T-cell (primary cell): ENCODE results near the gene CLN3. TPM values are rescaled to one million over a fixed set of nuclear protein-coding genes. Genes with fewer than 3 reads are reported as not detected.

Experiments used
- ATAC-seq, 4 experiments: fragments of 200-7000 bp in 3 of 4; fragments of 150-1000 bp in 1 of 4; cut with Tn5 transposase; replicated peaks in 1 of 4; 1 replicate in 3 of 4; 2 replicates in 1 of 4; pipeline ENCODE4 v1.10.0; 2021; ENCODE audit warnings: moderate library complexity in 3 of 4, mild to moderate bottlenecking in 2 of 4, moderate number of reproducible peaks in 1 of 4
- CTCF ChIA-PET, 2 donors: fragments of 300-600 bp; sonication (Branson Sonifier 250); formaldehyde crosslinking; loops; one replicate each; lab custom pipeline; 2022; ENCODE audit warnings: antibody characterized with exemption in 2 of 2; lab: Charles Lee
- POLR2A ChIA-PET, 2 donors: fragments of 300-600 bp; sonication (Branson Sonifier 250); formaldehyde crosslinking; loops; one replicate each; lab custom pipeline; 2022; ENCODE audit warnings: antibody characterized with exemption in 2 of 2; lab: Charles Lee
- DNase-seq, 35 experiments: peaks; one replicate each; pipeline versions ENCODE4 v3.0.0 to v3.0.0-alpha.2; 2013 to 2023
- H3K27ac ChIP-seq: one replicate; pipeline ENCODE4 v1.5.1; 2013; ENCODE audit warnings: low read length
- H3K27me3 ChIP-seq, 2 experiments: replicated peaks in 1 of 2; 1 replicate in 1 of 2; 2 replicates in 1 of 2; pipeline versions ENCODE4 v1.6.1 to v1.7.0; 2013; ENCODE audit warnings: low read length in 1 of 2, mixed read lengths in 1 of 2; ENCODE audit not compliant: control insufficient read depth in 2 of 2, insufficient read depth in 2 of 2; ENCODE audit errors: extremely low read depth in 1 of 2
- H3K36me3 ChIP-seq, 2 donors: 1 replicate in 1 of 2; 2 replicates in 1 of 2; pipeline versions ENCODE4 v1.6.1 to v1.7.0; 2013; ENCODE audit warnings: low read length in 1 of 2; ENCODE audit not compliant: control insufficient read depth in 2 of 2, insufficient read depth in 1 of 2; ENCODE audit errors: extremely low read depth in 1 of 2
- H3K4me1 ChIP-seq, 2 experiments: 1 replicate in 1 of 2; 2 replicates in 1 of 2; pipeline versions ENCODE4 v1.6.1 to v1.7.0; 2013; ENCODE audit warnings: low read length in 2 of 2, mixed read lengths in 1 of 2; ENCODE audit not compliant: insufficient read depth in 2 of 2, control insufficient read depth in 1 of 2; ENCODE audit errors: extremely low read depth in 1 of 2
- H3K4me3 ChIP-seq, 2 donors: 1 replicate in 1 of 2; 2 replicates in 1 of 2; pipeline versions ENCODE4 v1.5.1 to v1.7.0; 2013; ENCODE audit warnings: mild to moderate bottlenecking in 2 of 2, low read length in 1 of 2, moderate library complexity in 1 of 2; ENCODE audit not compliant: control insufficient read depth in 1 of 2; ENCODE audit errors: extremely low read depth in 1 of 2
- H3K9me3 ChIP-seq: 2 replicates; pipeline ENCODE4 v1.7.0; 2013
- H3K27ac Mint-ChIP-seq, 2 donors: one replicate each; pipeline ENCODE4 v1.8.0; 2020 to 2021; ENCODE audit warnings: mild to moderate bottlenecking in 2 of 2, mixed read lengths in 2 of 2
- H3K27me3 Mint-ChIP-seq, 2 donors: one replicate each; pipeline ENCODE4 v1.8.0; 2021 to 2022; ENCODE audit warnings: mixed read lengths in 2 of 2
- H3K36me3 Mint-ChIP-seq: one replicate; pipeline ENCODE4 v1.8.0; 2021; ENCODE audit warnings: mixed read lengths
- H3K4me1 Mint-ChIP-seq, 3 donors: one replicate each; pipeline ENCODE4 v1.8.0; 2020 to 2022; ENCODE audit warnings: mixed read lengths in 3 of 3, mild to moderate bottlenecking in 1 of 3
- H3K4me3 Mint-ChIP-seq, 3 donors: one replicate each; pipeline ENCODE4 v1.8.0; 2020 to 2022; ENCODE audit warnings: mild to moderate bottlenecking in 3 of 3, mixed read lengths in 3 of 3, moderate library complexity in 3 of 3
- H3K9me3 Mint-ChIP-seq, 3 donors: one replicate each; pipeline ENCODE4 v1.8.0; 2020 to 2022; ENCODE audit warnings: mixed read lengths in 3 of 3
- WGBS: methylation state at CpG from one replicate; pipeline ENCODE4 v1.1.5; 2013; ENCODE audit warnings: missing lambda C conversion rate; ENCODE audit not compliant: insufficient coverage; 5-methylcytosine and 5-hydroxymethylcytosine counted together
- total RNA-seq, 35 experiments: library from RNA in 6 of 35; stranded (reverse) in 6 of 35; fragments of 120-200 nt in 1 of 35; gene quantifications; one replicate each; pipeline versions ENCODE4 v1.2.1 to v1.2.4 and lab custom pipeline; 2013 to 2026

Gene CLN3
- total RNA-seq, 5 donors from 2014 or later (not counting 1 experiment from before 2014, with no cell fraction given) = 48.4 to 68.6 (median 61.1) TPM

- peaks cover 0 to 2% of the 10 kb centered on the region in 2 experiments for H3K27me3 ChIP-seq
- no peaks in the 10 kb centered on the region for H3K36me3 ChIP-seq
- ChIA-PET CTCF (no interaction called here), POLR2A (no interaction called here)
- peaks cover 18 to 38% of the 10 kb centered on the region in 2 experiments for H3K4me1 ChIP-seq
- Mint-ChIP-seq H3K27ac (peak overlapping the region; percentile 96), H3K4me1 (peaks cover 42 to 55% (median 50%) of the 10 kb centered on the region in 3 donors), H3K27me3 (no peaks in the 10 kb centered on the region), H3K9me3 (no peaks in the 10 kb centered on the region), H3K4me3 (peak overlapping the region; percentile 44 to 70 (median 55)), H3K36me3 (no peaks in the 10 kb centered on the region)
- no peaks in the 10 kb centered on the region for H3K9me3 ChIP-seq
- no CpG with 5 or more reads among the region's 5 CpGs for WGBS
- peak overlapping the region in 1 of 2 donors; percentile 12 for H3K4me3 ChIP-seq
- peak; percentile 75 to 91 (median 82) for ATAC-seq
- peak overlapping the region; percentile 66 for H3K27ac ChIP-seq
- DNase-seq = peak in 14 of 35 experiments; percentile 6 to 46 (median 14)
Measured at GRCh38 chr16:28534542-28535373, 42.9 kb upstream of the CLN3 start.

GRCh38 chr16:28532940-28533647 is 41.2 kb upstream of the CLN3 start:
- no peak for DNase-seq
- Histone ChIP-seq H3K27ac (no peak overlapping the region), H3K27me3 (peaks cover 0 to 2% of the 10 kb centered on the region in 2 experiments), H3K4me1 (peaks cover 18 to 37% of the 10 kb centered on the region in 2 experiments), H3K36me3 (no peaks in the 10 kb centered on the region), H3K4me3 (no peak overlapping the region), H3K9me3 (no peaks in the 10 kb centered on the region)
- CTCF ChIA-PET = interaction anchor here in 1 of 2 donors (0.5 kb wide), 1 partner anchor 23 kb away, joined by 4 read pairs; no protein-coding TSS in a partner anchor
- Mint-ChIP-seq H3K9me3 (no peaks in the 10 kb centered on the region), H3K4me1 (peaks cover 40 to 50% (median 47%) of the 10 kb centered on the region in 3 donors), H3K4me3 (peak overlapping the region in 1 of 3 donors; percentile 32), H3K27ac (peak overlapping the region; percentile 84 to 96), H3K36me3 (no peaks in the 10 kb centered on the region), H3K27me3 (no peaks in the 10 kb centered on the region)
- POLR2A ChIA-PET = no interaction called here
- no peak for ATAC-seq
- 100% methylated on average over 1 of the region's 5 CpGs for WGBS

- no peak for DNase-seq
- peaks cover 17 to 35% of the 10 kb centered on the region in 2 experiments for H3K4me1 ChIP-seq
- H3K27me3 ChIP-seq = peaks cover 0 to 2% of the 10 kb centered on the region in 2 experiments
- H3K36me3 ChIP-seq = no peaks in the 10 kb centered on the region
- H3K9me3 ChIP-seq = no peaks in the 10 kb centered on the region
- Mint-ChIP-seq H3K27ac (peak overlapping the region in 1 of 2 donors; percentile 55), H3K4me3 (no peak overlapping the region), H3K36me3 (no peaks in the 10 kb centered on the region), H3K4me1 (peaks cover 36 to 40% (median 37%) of the 10 kb centered on the region in 3 donors), H3K27me3 (no peaks in the 10 kb centered on the region), H3K9me3 (no peaks in the 10 kb centered on the region)
- 96% methylated on average over 7 of the region's 9 CpGs for WGBS
- CTCF ChIA-PET = no interaction called here
- no peak overlapping the region for H3K4me3 ChIP-seq
- H3K27ac ChIP-seq = no peak overlapping the region
- POLR2A ChIA-PET = no interaction called here
- ATAC-seq = no peak
Measured at GRCh38 chr16:28531777-28532744, 40.2 kb upstream of the CLN3 start.

GRCh38 chr16:28529124-28529523 is 37.2 kb upstream of the CLN3 start:
- ChIA-PET CTCF (no interaction called here), POLR2A (interaction anchor here in 1 of 2 donors (0.7 kb wide), 1 partner anchor 28 kb away, joined by 4 read pairs; no protein-coding TSS in a partner anchor)
- Histone ChIP-seq H3K36me3 (no peaks in the 10 kb centered on the region), H3K4me1 (peaks cover 2 to 14% of the 10 kb centered on the region in 2 experiments), H3K27ac (no peak overlapping the region), H3K9me3 (no peaks in the 10 kb centered on the region), H3K4me3 (no peak overlapping the region), H3K27me3 (peaks cover 0 to 2% of the 10 kb centered on the region in 2 experiments)
- DNase-seq (no peak), ATAC-seq (no peak)
- Mint-ChIP-seq H3K4me1 (peaks cover 21 to 27% (median 22%) of the 10 kb centered on the region in 3 donors), H3K4me3 (no peak overlapping the region), H3K27me3 (no peaks in the 10 kb centered on the region), H3K36me3 (no peaks in the 10 kb centered on the region), H3K27ac (peak overlapping the region in 1 of 2 donors; percentile 66), H3K9me3 (no peaks in the 10 kb centered on the region)

- Histone ChIP-seq H3K27ac (no peak overlapping the region), H3K4me1 (peaks cover 0 to 7% of the 10 kb centered on the region in 2 experiments), H3K9me3 (no peaks in the 10 kb centered on the region), H3K27me3 (peaks cover 0 to 2% of the 10 kb centered on the region in 2 experiments), H3K36me3 (no peaks in the 10 kb centered on the region), H3K4me3 (no peak overlapping the region)
- no peak overlapping the region for H3K27ac Mint-ChIP-seq
- ChIA-PET POLR2A (no interaction called here), CTCF (no interaction called here)
- no peaks in the 10 kb centered on the region for H3K36me3 Mint-ChIP-seq
- H3K4me3 Mint-ChIP-seq = no peak overlapping the region
- ATAC-seq (no peak), DNase-seq (no peak)
- H3K27me3 Mint-ChIP-seq = no peaks in the 10 kb centered on the region
- H3K4me1 Mint-ChIP-seq = peaks cover 15 to 21% (median 17%) of the 10 kb centered on the region in 3 donors
- H3K9me3 Mint-ChIP-seq = no peaks in the 10 kb centered on the region
- WGBS = 83% methylated on average over 4 of the region's 5 CpGs
Measured at GRCh38 chr16:28528463-28528867, 36.6 kb upstream of the CLN3 start.
